Measurements from ENCODE around the gene ENGASE. TPM values are rescaled to one million over a fixed set of nuclear protein-coding genes. Genes with fewer than 3 reads are reported as not detected.

ENGASE gene
- total and polyA plus RNA-seq, 2 of the 4 experiments (the other 2 are of a cell fraction) = 3.9 to 12.1 TPM

DNA sequence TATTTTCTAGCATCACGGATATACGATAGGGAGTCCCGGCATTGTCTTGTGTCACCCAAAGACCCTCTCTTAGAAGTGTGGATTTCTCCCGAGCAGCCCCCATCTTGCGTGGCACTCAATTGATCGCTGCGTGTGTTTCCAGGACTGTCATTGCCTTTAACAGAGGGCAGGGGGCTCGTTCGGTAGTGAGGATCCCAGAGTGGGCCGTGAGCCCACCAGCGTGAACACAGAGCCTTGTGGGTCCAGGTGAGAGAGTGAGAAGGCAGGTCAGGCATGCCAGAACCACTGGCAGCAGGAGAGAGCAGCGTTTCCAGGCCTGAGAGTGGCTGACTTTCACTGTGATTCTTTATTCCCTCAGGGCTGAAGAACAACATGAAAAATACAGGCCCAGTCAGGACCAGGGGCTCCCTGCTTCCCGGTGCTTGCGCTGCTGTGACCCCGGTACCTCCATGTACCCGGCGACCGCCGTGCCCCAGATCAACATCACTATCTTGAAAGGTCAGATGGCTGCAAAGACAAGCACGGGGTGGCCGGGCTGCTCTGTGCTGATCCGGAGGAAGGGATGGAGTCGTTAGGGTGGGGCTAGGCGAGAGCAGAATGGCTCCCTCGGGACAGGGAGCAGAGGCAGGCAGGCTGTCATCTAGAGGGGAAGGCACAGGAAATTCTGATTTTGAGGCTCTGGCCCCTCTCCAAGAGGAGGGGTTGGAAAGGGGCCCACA is 28.3 kb upstream of the ENGASE start:
- ChIA-PET POLR2A (ENCODE audit: unreplicated experiment) (no interaction called here), CTCF (interaction anchor here (0.6 to 3.1 kb wide), 11 partner anchors 10 to 662 kb away, joined by 3 to 19 read pairs (median 4); no protein-coding TSS in a partner anchor)
- H4K5ac ChIP-seq (ENCODE audit: low read depth, low read length) = no peak overlapping the region
- dilution Hi-C loops (cut with HindIII; ENCODE audit: low sequenced_read_pairs, unreplicated experiment) = no loop called here
- H2BK5ac ChIP-seq (ENCODE audit: low read depth, low read length, poor library complexity, severe bottlenecking) = no peak overlapping the region
- no peak overlapping the region for H3K18ac ChIP-seq (ENCODE audit: low read depth, low read length)
- H3K14ac ChIP-seq (replicated peaks; ENCODE audit: low read depth, low read length) = no peak overlapping the region
- no peak overlapping the region for H2AK5ac ChIP-seq (ENCODE audit: low read depth, low read length)
- H3K4me1 ChIP-seq (ENCODE audit: control insufficient read depth, insufficient read depth, low read length) = no peaks in the 10 kb centered on the region
- no peaks in the 10 kb centered on the region; the same call in 1 of the 2 replicates for H3K27me3 ChIP-seq (ENCODE audit: control insufficient read depth, insufficient read depth, low read length)
- H3K56ac ChIP-seq (ENCODE audit: extremely low read depth, insufficient read depth, low read length) = no peak overlapping the region
- no peaks in the 10 kb centered on the region; the same call in 1 of the 2 replicates for H4K20me1 ChIP-seq (ENCODE audit: insufficient read depth, low read length)
- H4K8ac ChIP-seq (ENCODE audit: low read depth in 2 of 2, low read length in 2 of 2) = no peak overlapping the region; a peak in 1 of 4 replicates
- peak overlapping the region; percentile 51 for H2AK9ac ChIP-seq (replicated peaks; ENCODE audit: low read depth, low read length, poor library complexity)
- in situ Hi-C loops (cut with MboI; ENCODE audit: low sequenced_read_pairs) = no loop called here
- intact Hi-C loops (cut with micrococcal nuclease) = loop anchor here (1.0 to 5.0 kb wide), 2 partner anchors 36 to 346 kb away; no protein-coding TSS in a partner anchor
- H3K23ac ChIP-seq (ENCODE audit: low read depth, low read length) = no peak overlapping the region
- H3K79me1 ChIP-seq (ENCODE audit: low read depth in 1 of 2, low read length in 2 of 2) = 0 out of 4 replicates have a peak, but pooled peaks cover 0 to 5% of the 10 kb centered on the region in 2 experiments
- no peak for TF ChIP-seq NFE2L2 (IDR thresholded peaks at IDR 0.05; ENCODE audit: low read depth, low read length)
- no peak overlapping the region for H2BK120ac ChIP-seq (ENCODE audit: low read depth, low read length)
- H3K4me3 ChIP-seq (ENCODE audit: insufficient read depth, low read depth, low read length) = no peak overlapping the region
- DNase-seq (no peak), ATAC-seq (ENCODE audit: low read depth) (no peak)
- no peaks in the 10 kb centered on the region for H3K9me3 ChIP-seq (ENCODE audit: control insufficient read depth, insufficient read depth, low read length)
- H3K4ac ChIP-seq (ENCODE audit: low read depth, low read length) = no peak overlapping the region
- no peak overlapping the region for H2BK20ac ChIP-seq (ENCODE audit: low read depth, low read length)
- peaks cover 14% of the 10 kb centered on the region for H3K9me1 ChIP-seq (ENCODE audit: insufficient read depth, low read length)
- peaks cover 8% of the 10 kb centered on the region; the same call in 1 of the 2 replicates for H3K36me3 ChIP-seq (ENCODE audit: control insufficient read depth, insufficient read depth, low read length)
- H3K27ac ChIP-seq (ENCODE audit: insufficient read depth, low read length) = no peak overlapping the region
- H3K4me2 ChIP-seq (ENCODE audit: low read depth, low read length) = no peak overlapping the region
- H2AFZ ChIP-seq (replicated peaks; ENCODE audit: low read length, poor library complexity) = peak overlapping the region; percentile 68
- H4K91ac ChIP-seq (ENCODE audit: insufficient read depth, low read depth, low read length) = no peak overlapping the region
- WGBS, 2 experiments (ENCODE audit: extremely low coverage in 2 of 2, insufficient read length in 1 of 2) = 48% methylated on average over 12 of the region's 25 CpGs; no CpG with 5 or more reads in 1 of the 2 experiments
- no TSS peak for BruUV-seq (replicated peaks)
- H2BK15ac ChIP-seq (ENCODE audit: low read depth, low read length) = no peak overlapping the region
- H3K9ac ChIP-seq (ENCODE audit: low read depth, low read length) = no peak overlapping the region
